Adrenal gland (tissue), 12 donors: ENCODE measurements around the gene TAF4. TPM values are rescaled to one million over a fixed set of nuclear protein-coding genes. Genes with fewer than 3 reads are reported as not detected.

ENCODE experiments used
- DNase-seq, 7 donors: peaks; one replicate each; pipeline ENCODE4 v3.0.0-alpha.2; 2019 to 2020
- H3K27ac ChIP-seq, 5 donors: fragments of 200-600 bp; sonication (generic) in 4 of 5; 1 replicate in 3 of 5; 2 replicates in 2 of 5; pipeline versions ENCODE4 v1.5.1 to v1.8.0; 2016 to 2020; ENCODE audit warnings: mild to moderate bottlenecking in 1 of 5
- H3K27me3 ChIP-seq: fragments of 200-600 bp; 2 replicates; pipeline ENCODE4 v1.8.0; 2021
- H3K36me3 ChIP-seq, 2 donors: fragments of 200-600 bp; replicated peaks in 1 of 2; 1 replicate in 1 of 2; 2 replicates in 1 of 2; pipeline versions ENCODE4 v1.5.1 to v1.8.0; 2018 to 2022
- H3K4me1 ChIP-seq, 2 donors: fragments of 200-600 bp; replicated peaks in 1 of 2; 1 replicate in 1 of 2; 2 replicates in 1 of 2; pipeline versions ENCODE4 v1.5.1 to v1.8.0; 2018 to 2021
- H3K4me3 ChIP-seq, 4 donors: fragments of 200-600 bp; sonication (generic) in 3 of 4; one replicate each; pipeline ENCODE4 v1.5.1; 2016 to 2018
- H3K9me3 ChIP-seq, 3 donors: fragments of 200-600 bp; sonication (generic) in 1 of 3; replicated peaks in 1 of 3; 1 replicate in 2 of 3; 2 replicates in 1 of 3; pipeline versions ENCODE4 v1.5.1 to v1.8.0; 2016 to 2021
- POLR2A ChIP-seq, 2 donors: fragments of 450-650 bp; IDR thresholded peaks; one replicate each; pipeline ENCODE4 v1.6.1; 2017; ENCODE audit warnings: antibody characterized with exemption in 2 of 2, mild to moderate bottlenecking in 2 of 2, moderate library complexity in 1 of 2
- WGBS, 4 donors: extraction: QIAGEN DNeasy Blood & Tissue Kit in 2 of 4; methylation state at CpG; one replicate each; pipeline versions ENCODE4 v1.1.5 to v1.1.7; 2013 to 2017; 5-methylcytosine and 5-hydroxymethylcytosine counted together
- intact Hi-C, 2 donors: fragments of 100-400 bp; cut with DNase I; formaldehyde crosslinking; loops; one replicate each; pipeline versions ENCODE4 v1.14.1 to v1.15.0; 2022 to 2023
- polyA plus RNA-seq, 3 donors: library from polyadenylated mRNA; stranded (reverse); fragments of 200-250 nt in 2 of 3; fragments of 350-450 nt in 1 of 3; fragmentation: Illumina TruSeq in 1 of 3; extraction: RNeasy Lipid Tissue Mini Kit (QIAGEN cat#74804) in 1 of 3; gene quantifications; one replicate each; pipeline ENCODE4 v1.2.3, GENCODE V29; 2013 to 2014
- total RNA-seq, 9 donors: library from RNA; depleted of rRNA in 4 of 9; stranded (reverse); fragments of >200 nt in 4 of 9; fragments of 120-200 nt in 1 of 9; fragmentation: NEBNext Ultra II Directional in 1 of 9; extraction: Animal tissue kit (Norgen Biotek cat#: 25700) in 1 of 9; gene quantifications; one replicate each; pipeline versions ENCODE4 v1.1.0 to v1.2.4, GENCODE V29; 2013 to 2023
- TF ChIP-seq, protein P1 (sequence below), 6 experiments: fragments of 450-650 bp in 4 of 6; fragments of 200-600 bp in 2 of 6; sonication (generic) in 1 of 6; IDR thresholded peaks; 1 replicate in 5 of 6; 2 replicates in 1 of 6; pipeline versions ENCODE4 v1.5.1 to v1.8.0; 2016 to 2021; ENCODE audit warnings: antibody characterized with exemption in 6 of 6, mild to moderate bottlenecking in 2 of 6, moderate library complexity in 1 of 6
- donor health status: healthy with polysubstance abuse.
- donor health status: Bipolar disorder and iron deficiency.
- donor health status: DM: yes; HTN: yes; CAD: no.
- donor health status: DM: no; HTN: no; CAD: no.
- donor health status: DM: no; HTN: no; CAD: no.
- donor health status: DM: yes; HTN: yes; CAD: no.

TAF4 gene
- total and polyA plus RNA-seq, 12 donors = 5.2 to 30.9 (median 14.8) TPM

DNA sequence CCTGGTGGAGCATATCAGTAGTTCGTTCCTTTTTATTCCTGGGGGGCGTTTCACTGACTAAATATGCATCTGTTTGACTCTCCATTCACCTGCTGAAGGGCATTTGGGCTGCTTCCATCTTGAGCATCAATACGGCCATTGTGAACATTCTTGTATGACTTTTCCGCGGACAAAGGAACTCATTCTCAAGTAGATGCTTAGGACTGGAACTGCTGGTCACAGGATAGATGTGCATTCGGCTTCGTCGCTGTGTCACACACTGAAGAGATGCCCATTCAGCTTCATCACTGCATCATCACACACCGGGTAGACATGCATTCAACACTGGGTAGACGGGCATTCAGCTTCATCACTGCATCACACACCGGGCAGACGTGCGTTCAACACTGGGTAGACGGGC lies 95.3 kb downstream of the TAF4 start:
- Histone ChIP-seq H3K4me3 (no peak overlapping the region), H3K27ac (no peak overlapping the region), H3K9me3 (no peaks in the 10 kb centered on the region), H3K27me3 (no peaks in the 10 kb centered on the region), H3K36me3 (peaks cover 0 to 6% of the 10 kb centered on the region in 2 donors), H3K4me1 (no peaks in the 10 kb centered on the region)
- peak in 1 of 7 donors; percentile 44 for DNase-seq
- TF ChIP-seq, protein P1, sequence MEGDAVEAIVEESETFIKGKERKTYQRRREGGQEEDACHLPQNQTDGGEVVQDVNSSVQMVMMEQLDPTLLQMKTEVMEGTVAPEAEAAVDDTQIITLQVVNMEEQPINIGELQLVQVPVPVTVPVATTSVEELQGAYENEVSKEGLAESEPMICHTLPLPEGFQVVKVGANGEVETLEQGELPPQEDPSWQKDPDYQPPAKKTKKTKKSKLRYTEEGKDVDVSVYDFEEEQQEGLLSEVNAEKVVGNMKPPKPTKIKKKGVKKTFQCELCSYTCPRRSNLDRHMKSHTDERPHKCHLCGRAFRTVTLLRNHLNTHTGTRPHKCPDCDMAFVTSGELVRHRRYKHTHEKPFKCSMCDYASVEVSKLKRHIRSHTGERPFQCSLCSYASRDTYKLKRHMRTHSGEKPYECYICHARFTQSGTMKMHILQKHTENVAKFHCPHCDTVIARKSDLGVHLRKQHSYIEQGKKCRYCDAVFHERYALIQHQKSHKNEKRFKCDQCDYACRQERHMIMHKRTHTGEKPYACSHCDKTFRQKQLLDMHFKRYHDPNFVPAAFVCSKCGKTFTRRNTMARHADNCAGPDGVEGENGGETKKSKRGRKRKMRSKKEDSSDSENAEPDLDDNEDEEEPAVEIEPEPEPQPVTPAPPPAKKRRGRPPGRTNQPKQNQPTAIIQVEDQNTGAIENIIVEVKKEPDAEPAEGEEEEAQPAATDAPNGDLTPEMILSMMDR (IDR thresholded peaks at IDR 0.05) = no peak
- no peak for TF ChIP-seq POLR2A (IDR thresholded peaks at IDR 0.05)
- 94 to 95% (median 95%) methylated on average over 13 to 14 of the region's 14 CpGs for WGBS, 4 donors
- intact Hi-C loops = no loop called here

DNA sequence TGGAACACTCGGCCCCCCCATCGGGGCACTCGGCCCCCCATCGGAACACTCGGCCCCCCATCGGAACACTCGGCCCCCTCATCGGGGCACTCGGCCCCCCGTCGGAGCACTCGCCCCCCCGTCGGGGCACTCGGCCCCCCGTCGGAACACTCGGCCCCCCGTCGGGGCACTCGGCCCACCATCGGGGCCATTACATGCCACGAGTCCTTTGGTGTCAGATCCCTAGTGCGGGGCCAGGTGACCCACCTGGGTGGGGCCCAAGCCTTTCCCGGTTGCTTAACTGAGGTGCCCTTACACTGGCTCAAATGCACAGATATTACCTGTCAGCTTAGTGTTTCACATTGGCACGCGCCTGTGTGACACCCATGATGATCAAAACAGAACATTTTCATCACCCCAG lies 95.9 kb downstream of the TAF4 start:
- 83 to 100% (median 91%) methylated on average over 1 to 27 of the region's 27 CpGs for whole genome bisulfite sequencing, 4 donors
- Histone ChIP-seq H3K4me3 (no peak overlapping the region), H3K27me3 (no peaks in the 10 kb centered on the region), H3K4me1 (no peaks in the 10 kb centered on the region), H3K36me3 (peaks cover 0 to 6% of the 10 kb centered on the region in 2 donors), H3K9me3 (no peaks in the 10 kb centered on the region), H3K27ac (no peak overlapping the region)
- no peak for TF ChIP-seq POLR2A (IDR thresholded peaks at IDR 0.05)
- TF ChIP-seq, protein P1 (IDR thresholded peaks at IDR 0.05) = no peak
- intact Hi-C loops = no loop called here
- DNase-seq = peak in 1 of 7 donors; percentile 42

DNA sequence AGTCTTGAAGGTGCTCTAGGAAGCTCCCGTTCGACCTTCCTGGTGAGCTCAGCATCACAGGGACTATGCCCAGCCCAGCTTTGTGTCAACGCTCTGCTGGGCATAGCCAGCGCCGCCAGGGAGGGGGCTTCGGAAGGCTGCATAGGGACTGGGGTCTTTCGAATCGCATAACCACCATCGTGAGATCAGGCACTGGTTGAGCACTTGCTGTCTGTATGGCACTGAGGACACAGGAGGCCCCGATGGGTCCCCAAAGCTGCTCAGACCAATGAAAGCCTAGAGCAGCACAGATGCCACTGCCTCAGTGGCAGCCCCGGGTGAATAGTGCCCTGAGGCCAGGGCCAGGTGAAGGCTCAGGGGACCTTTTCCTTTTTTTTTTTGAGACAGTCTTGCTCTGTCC lies 96.7 kb downstream of the TAF4 start:
- no peak overlapping the region for H3K27ac ChIP-seq
- no peak overlapping the region for H3K4me3 ChIP-seq
- no peaks in the 10 kb centered on the region for H3K27me3 ChIP-seq
- TF ChIP-seq POLR2A (IDR thresholded peaks at IDR 0.05) = no peak
- TF ChIP-seq, protein P1 (IDR thresholded peaks at IDR 0.05) = no peak
- 83 to 88% (median 84%) methylated on average over 9 to 11 of the region's 11 CpGs for WGBS, 4 donors
- intact Hi-C loops = no loop called here
- no peaks in the 10 kb centered on the region for H3K4me1 ChIP-seq
- peak in 2 of 7 donors; percentile 1 to 27 for DNase-seq
- no peaks in the 10 kb centered on the region for H3K9me3 ChIP-seq
- H3K36me3 ChIP-seq = peaks cover 0 to 2% of the 10 kb centered on the region in 2 donors

DNA sequence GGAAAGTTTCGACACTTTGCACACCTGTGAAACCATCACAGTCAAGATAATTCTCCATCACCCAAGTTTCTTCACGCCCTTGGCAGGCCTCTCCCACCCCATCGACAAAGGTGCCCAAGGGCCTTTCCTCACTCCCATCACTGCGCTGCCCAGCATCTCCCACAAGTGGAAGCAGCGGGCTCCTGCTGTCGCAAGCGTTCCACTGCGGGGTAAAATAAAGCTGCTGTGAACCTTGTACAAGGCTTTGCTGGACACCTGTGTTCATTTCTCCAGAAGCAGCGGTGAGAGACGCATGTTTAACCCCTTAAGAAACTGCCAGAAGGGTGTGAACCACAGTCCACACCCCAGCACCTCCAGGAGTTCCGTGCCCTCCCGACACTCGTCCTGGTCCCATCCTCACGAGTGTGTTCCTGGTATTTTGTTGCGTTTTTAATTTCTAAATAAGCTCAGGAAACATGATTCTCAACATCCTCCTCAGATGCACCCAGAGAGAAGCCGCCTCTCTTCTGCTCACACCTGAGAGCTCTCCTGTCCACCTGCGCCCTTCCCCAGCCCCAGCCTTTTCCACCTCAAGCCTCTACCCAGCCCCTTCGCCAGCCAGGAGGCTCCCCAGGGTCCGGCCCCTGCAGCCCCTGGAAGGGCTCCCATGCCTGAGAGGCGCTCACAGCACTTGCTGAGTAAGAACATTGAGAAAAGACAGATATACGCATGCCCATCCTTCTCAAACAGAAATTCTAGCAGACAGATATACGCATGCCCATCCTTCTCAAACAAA lies 97.5 kb downstream of the TAF4 start:
- DNase-seq = peak in 2 of 7 donors; percentile 9 to 39
- H3K27me3 ChIP-seq = no peaks in the 10 kb centered on the region
- H3K9me3 ChIP-seq = no peaks in the 10 kb centered on the region
- H3K36me3 ChIP-seq = no peaks in the 10 kb centered on the region
- H3K4me1 ChIP-seq = no peaks in the 10 kb centered on the region
- WGBS, 4 donors = 82 to 87% (median 85%) methylated on average over 22 of the region's 22 CpGs
- intact Hi-C loops = no loop called here
- TF ChIP-seq POLR2A (IDR thresholded peaks at IDR 0.05) = no peak
- TF ChIP-seq, protein P1 (IDR thresholded peaks at IDR 0.05) = no peak
- no peak overlapping the region for H3K4me3 ChIP-seq
- no peak overlapping the region for H3K27ac ChIP-seq
